ENCODE results near the gene UTP4. TPM values are rescaled to one million over a fixed set of nuclear protein-coding genes. Genes with fewer than 3 reads are reported as not detected.

UTP4 gene
- total and polyA plus RNA-seq, 2 of the 8 experiments (the other 6 are each of a cell fraction or from before 2014, with no cell fraction given), result 101 to 118 TPM

- no peaks in the 10 kb centered on the region for H3K23me2 ChIP-seq (ENCODE audit: low read depth, low read length)
- DNase-seq (ENCODE audit: low read depth in 1 of 2, low spot score in 2 of 2), result no peak
- no peak overlapping the region for H3K14ac ChIP-seq (ENCODE audit: insufficient read length)
- H2BK120ac ChIP-seq (replicated peaks; ENCODE audit: low read depth, low read length), result no peak overlapping the region
- no peak overlapping the region for H2BK20ac ChIP-seq (ENCODE audit: low read length)
- H2BK12ac ChIP-seq (ENCODE audit: low read depth, low read length), result no peak overlapping the region
- CTCF ChIA-PET (ENCODE audit: partially characterized antibody), result interaction anchor here (1.0 to 12.3 kb wide), 4 partner anchors 8 to 272 kb away, joined by 3 to 174 read pairs (median 4); no protein-coding TSS in a partner anchor
- POLR2A ChIA-PET (ENCODE audit: partially characterized antibody), result interaction anchor here (0.6 to 4.1 kb wide), 4 partner anchors 11 to 351 kb away, joined by 3 to 38 read pairs (median 12); partner anchors contain the start of gene HAS3
- TF ChIP-seq, protein P1, sequence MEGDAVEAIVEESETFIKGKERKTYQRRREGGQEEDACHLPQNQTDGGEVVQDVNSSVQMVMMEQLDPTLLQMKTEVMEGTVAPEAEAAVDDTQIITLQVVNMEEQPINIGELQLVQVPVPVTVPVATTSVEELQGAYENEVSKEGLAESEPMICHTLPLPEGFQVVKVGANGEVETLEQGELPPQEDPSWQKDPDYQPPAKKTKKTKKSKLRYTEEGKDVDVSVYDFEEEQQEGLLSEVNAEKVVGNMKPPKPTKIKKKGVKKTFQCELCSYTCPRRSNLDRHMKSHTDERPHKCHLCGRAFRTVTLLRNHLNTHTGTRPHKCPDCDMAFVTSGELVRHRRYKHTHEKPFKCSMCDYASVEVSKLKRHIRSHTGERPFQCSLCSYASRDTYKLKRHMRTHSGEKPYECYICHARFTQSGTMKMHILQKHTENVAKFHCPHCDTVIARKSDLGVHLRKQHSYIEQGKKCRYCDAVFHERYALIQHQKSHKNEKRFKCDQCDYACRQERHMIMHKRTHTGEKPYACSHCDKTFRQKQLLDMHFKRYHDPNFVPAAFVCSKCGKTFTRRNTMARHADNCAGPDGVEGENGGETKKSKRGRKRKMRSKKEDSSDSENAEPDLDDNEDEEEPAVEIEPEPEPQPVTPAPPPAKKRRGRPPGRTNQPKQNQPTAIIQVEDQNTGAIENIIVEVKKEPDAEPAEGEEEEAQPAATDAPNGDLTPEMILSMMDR (IDR thresholded peaks at IDR 0.05; ENCODE audit: control extremely low read depth in 1 of 3, insufficient read depth in 1 of 3, low read depth in 1 of 3, low read length in 3 of 3), result no peak
- no peak overlapping the region for H3K4me2 ChIP-seq (ENCODE audit: insufficient read depth in 1 of 2, low read depth in 2 of 2, low read length in 2 of 2)
- H3K4ac ChIP-seq (replicated peaks; ENCODE audit: insufficient read length, low read depth, low read length), result no peak overlapping the region
- peaks cover 26 to 66% (median 48%) of the 10 kb centered on the region in 4 experiments for H3K36me3 ChIP-seq (ENCODE audit: control insufficient read depth in 2 of 4, insufficient read depth in 4 of 4, low read length in 3 of 4)
- H3K79me1 ChIP-seq (ENCODE audit: low read depth, low read length), result peaks cover 10% of the 10 kb centered on the region; the same call in 1 of the 2 replicates
- no peaks in the 10 kb centered on the region for H3K9me3 ChIP-seq (ENCODE audit: insufficient read depth in 2 of 2, low read depth in 1 of 2, low read length in 1 of 2)
- peaks cover 1 to 5% of the 10 kb centered on the region in 2 experiments for H4K20me1 ChIP-seq (replicated peaks in 1 of 2; ENCODE audit: control insufficient read depth in 1 of 2, insufficient read depth in 2 of 2, low read length in 2 of 2)
- H3K9ac ChIP-seq (replicated peaks in 1 of 4; ENCODE audit: extremely low read depth in 1 of 4, low read depth in 3 of 4, low read length in 3 of 4), result no peak overlapping the region
- no peak overlapping the region for H2BK15ac ChIP-seq (ENCODE audit: low read length)
- no peak overlapping the region for H4K8ac ChIP-seq (ENCODE audit: extremely low read depth, insufficient read depth, low read length)
- no peak overlapping the region for H3K23ac ChIP-seq (ENCODE audit: insufficient read length)
- H2BK5ac ChIP-seq (ENCODE audit: low read depth, low read length), result no peak overlapping the region
- H3K56ac ChIP-seq (replicated peaks; ENCODE audit: insufficient read length, low read depth, low read length), result no peak overlapping the region
- no peak overlapping the region for H3K4me3 ChIP-seq (ENCODE audit: extremely low read depth in 1 of 4, insufficient read depth in 2 of 4, low read depth in 3 of 4, low read length in 4 of 4)
- no peak for FAIRE-seq
- H2AK5ac ChIP-seq (ENCODE audit: low read depth, low read length), result no peak overlapping the region
- H3K79me2 ChIP-seq (ENCODE audit: control insufficient read depth in 1 of 2, insufficient read depth in 2 of 2, low read length in 2 of 2), result peaks cover 0 to 5% of the 10 kb centered on the region in 2 experiments; a peak in 1 of 4 replicates
- H4K5ac ChIP-seq (ENCODE audit: insufficient read length, low read depth, low read length), result no peak overlapping the region
- no peak overlapping the region for H2AFZ ChIP-seq (ENCODE audit: low read length)
- no peaks in the 10 kb centered on the region for H3K4me1 ChIP-seq (replicated peaks in 1 of 4; ENCODE audit: control insufficient read depth in 3 of 4, insufficient read depth in 4 of 4, low read length in 3 of 4)
- H3K18ac ChIP-seq (ENCODE audit: extremely low read depth, low read length), result no peak overlapping the region
- no peak overlapping the region for H4K91ac ChIP-seq (replicated peaks; ENCODE audit: insufficient read length, low read length)
- no peak overlapping the region for H3K27ac ChIP-seq (ENCODE audit: low read depth, low read length)
- 92% methylated on average over 2 of the region's 2 CpGs; no CpG with 5 or more reads in 1 of the 2 experiments for WGBS, 2 experiments (ENCODE audit: extremely low coverage in 1 of 2, insufficient coverage in 1 of 2, insufficient read length in 1 of 2, insufficient replicate concordance in 2 of 2, low coverage in 1 of 2, low lambda C conversion rate in 2 of 2, missing lambda C conversion rate in 1 of 2)
- H3K27me3 ChIP-seq (replicated peaks in 1 of 4; ENCODE audit: control insufficient read depth in 3 of 4, extremely low read depth in 1 of 4, insufficient read depth in 3 of 4, low read length in 3 of 4), result no peaks in the 10 kb centered on the region
These were observed 12.9 kb upstream of the UTP4 start for GRCh38 chr16:69119536-69119935.

All from H1 (cell line).